Measurements from ENCODE around the gene CMAS.
A peak's percentile ranks its signal among the peaks of the same experiment; 100 is the strongest.

Gene CMAS

DNA sequence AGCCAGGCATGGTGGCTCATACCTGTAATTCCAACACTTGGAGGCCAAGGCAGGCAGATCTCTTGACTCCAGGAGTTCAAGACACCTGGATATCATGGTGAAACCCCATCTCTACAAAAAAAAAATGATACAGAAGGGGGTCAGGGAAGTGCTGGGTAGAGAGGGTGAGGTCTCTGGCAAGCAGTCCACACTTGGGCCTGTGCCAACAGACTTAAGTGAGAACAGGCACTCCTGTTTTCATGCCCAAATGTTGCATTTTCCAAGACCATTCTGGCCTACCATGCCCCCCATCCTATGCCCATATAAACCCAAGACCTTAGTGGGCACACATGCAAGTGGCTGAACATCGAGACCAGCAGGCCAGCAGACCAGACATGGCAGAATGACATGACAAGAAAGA, 16.0 kb upstream of the CMAS start:
- Mint-ChIP-seq H3K27ac (no peak overlapping the region), H3K27me3 (ENCODE audit: low read depth) (no peaks in the 10 kb centered on the region), H3K9me3 (no peaks in the 10 kb centered on the region), H3K36me3 (ENCODE audit: low read depth) (no peaks in the 10 kb centered on the region), H3K4me1 (no peaks in the 10 kb centered on the region), H3K4me3 (no peak overlapping the region)
- TF ChIP-seq, protein P1, sequence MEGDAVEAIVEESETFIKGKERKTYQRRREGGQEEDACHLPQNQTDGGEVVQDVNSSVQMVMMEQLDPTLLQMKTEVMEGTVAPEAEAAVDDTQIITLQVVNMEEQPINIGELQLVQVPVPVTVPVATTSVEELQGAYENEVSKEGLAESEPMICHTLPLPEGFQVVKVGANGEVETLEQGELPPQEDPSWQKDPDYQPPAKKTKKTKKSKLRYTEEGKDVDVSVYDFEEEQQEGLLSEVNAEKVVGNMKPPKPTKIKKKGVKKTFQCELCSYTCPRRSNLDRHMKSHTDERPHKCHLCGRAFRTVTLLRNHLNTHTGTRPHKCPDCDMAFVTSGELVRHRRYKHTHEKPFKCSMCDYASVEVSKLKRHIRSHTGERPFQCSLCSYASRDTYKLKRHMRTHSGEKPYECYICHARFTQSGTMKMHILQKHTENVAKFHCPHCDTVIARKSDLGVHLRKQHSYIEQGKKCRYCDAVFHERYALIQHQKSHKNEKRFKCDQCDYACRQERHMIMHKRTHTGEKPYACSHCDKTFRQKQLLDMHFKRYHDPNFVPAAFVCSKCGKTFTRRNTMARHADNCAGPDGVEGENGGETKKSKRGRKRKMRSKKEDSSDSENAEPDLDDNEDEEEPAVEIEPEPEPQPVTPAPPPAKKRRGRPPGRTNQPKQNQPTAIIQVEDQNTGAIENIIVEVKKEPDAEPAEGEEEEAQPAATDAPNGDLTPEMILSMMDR (IDR thresholded peaks at IDR 0.05; ENCODE audit: unreplicated experiment in 3 of 3), result no peak

DNA sequence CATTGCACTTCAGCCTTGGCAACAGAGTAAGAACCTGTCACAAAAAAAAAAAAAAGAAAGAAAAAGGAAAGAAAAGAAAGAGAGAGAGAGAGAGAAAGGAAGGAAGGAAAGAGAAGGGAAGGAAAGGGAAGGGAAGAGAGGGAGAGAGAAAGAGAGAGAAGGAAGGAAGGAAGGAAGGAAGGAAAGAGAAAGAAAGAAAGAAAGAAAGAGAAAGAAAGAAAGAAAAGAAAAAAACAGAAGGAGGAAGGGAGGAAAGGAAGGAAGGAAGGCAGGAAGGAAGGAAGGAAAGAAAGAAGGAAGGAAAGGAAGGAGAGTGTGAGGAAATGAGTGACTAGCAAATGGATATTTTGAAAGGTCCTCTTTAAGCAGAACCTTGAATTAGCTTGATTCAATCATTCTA, 13.3 kb upstream of the CMAS start:
- Mint-ChIP-seq H3K36me3 (ENCODE audit: low read depth) (no peaks in the 10 kb centered on the region), H3K9me3 (no peaks in the 10 kb centered on the region), H3K27ac (no peak overlapping the region), H3K27me3 (ENCODE audit: low read depth) (no peaks in the 10 kb centered on the region), H3K4me1 (peaks cover 6% of the 10 kb centered on the region), H3K4me3 (no peak overlapping the region)
- TF ChIP-seq, protein P1 (IDR thresholded peaks at IDR 0.05; ENCODE audit: unreplicated experiment in 3 of 3), result no peak

DNA sequence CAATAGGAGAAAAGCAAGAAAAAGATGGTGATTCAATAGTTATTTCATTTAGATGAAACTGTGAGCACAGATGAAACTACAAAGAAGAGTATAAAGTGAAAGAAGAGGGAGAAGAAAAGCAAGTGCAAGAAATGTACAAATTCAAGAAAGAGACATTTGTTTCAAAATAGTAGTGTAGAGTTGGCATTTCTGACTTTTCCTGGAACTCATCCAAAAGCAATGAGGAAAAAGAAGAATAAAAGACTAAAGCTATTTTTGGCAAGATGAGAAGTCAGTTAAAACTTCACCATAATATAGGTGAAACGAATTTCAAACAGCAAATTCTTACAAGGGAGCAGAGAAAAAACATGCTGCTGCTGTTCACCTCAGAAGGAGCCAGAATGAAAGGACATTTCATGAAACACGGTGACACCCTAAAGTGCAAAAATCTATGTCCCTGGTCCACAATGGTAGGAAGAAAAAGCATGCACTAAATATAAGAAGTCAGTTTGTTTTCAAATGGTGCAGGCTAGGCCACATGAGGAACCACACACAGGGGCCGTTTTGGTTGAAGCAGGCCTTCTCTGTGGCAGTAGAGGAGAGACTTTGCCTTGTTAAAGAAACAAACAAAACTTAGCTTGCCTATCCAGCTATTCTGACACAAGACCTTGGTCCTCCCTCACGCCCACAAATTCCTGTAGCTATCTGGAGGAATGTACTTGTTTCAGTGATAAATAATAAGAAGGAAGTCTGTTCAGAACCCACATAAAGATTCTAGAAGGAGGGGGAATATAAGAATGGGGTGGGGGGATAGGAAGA, 11.1 kb upstream of the CMAS start:
- Mint-ChIP-seq H3K9me3 (peaks cover 2% of the 10 kb centered on the region), H3K27me3 (ENCODE audit: low read depth) (no peaks in the 10 kb centered on the region), H3K27ac (peak overlapping the region; percentile 20 to 71 (median 55)), H3K36me3 (ENCODE audit: low read depth) (no peaks in the 10 kb centered on the region), H3K4me3 (no peak overlapping the region), H3K4me1 (peaks cover 6% of the 10 kb centered on the region)
- TF ChIP-seq, protein P1 (IDR thresholded peaks at IDR 0.05; ENCODE audit: unreplicated experiment in 3 of 3), result no peak

DNA sequence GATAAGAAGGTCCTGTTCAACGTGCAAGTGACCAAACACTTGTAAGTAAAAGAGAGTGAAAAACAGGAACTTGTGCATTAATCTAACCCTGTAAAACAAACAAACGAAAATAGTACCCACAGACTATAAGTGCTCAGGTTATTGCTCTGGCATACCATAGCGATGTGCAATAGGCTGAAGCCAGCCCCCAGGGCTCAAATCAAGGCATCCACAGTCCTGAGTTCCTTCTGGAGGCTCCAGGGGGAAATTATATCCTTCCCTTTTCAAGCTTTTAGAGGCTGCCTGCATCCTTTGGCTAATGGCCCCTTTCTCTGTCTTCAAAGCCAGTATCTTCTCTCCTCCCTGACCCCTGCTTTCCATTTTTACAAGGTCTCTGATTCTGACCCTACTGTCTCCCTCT, 8.1 kb upstream of the CMAS start:
- Mint-ChIP-seq H3K9me3 (peaks cover 2% of the 10 kb centered on the region), H3K4me1 (peaks cover 6% of the 10 kb centered on the region), H3K36me3 (ENCODE audit: low read depth) (no peaks in the 10 kb centered on the region), H3K27ac (no peak overlapping the region), H3K4me3 (no peak overlapping the region), H3K27me3 (ENCODE audit: low read depth) (no peaks in the 10 kb centered on the region)
- TF ChIP-seq, protein P1 (IDR thresholded peaks at IDR 0.05; ENCODE audit: unreplicated experiment in 3 of 3), result no peak

DNA sequence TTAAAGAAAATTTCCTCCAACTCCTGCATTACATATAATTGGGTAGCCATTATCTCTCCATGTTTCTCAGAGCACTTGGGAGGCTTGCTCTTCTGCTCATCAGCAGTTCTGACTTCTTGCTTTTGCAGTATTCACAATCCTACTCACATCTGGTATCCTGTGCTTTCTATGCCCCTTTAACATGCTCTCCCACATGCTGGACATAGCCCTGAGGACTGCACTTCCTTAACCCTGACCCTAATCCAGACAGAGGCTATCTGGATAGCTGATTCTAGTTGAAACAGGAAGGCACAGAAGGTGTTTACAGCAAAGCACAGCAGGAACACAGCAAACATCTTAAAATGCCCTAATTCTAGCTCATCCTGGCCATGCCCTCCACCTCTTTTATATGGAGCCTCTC, 7.3 kb upstream of the CMAS start:
- Mint-ChIP-seq H3K36me3 (ENCODE audit: low read depth) (no peaks in the 10 kb centered on the region), H3K4me3 (no peak overlapping the region), H3K27ac (no peak overlapping the region), H3K4me1 (peaks cover 6% of the 10 kb centered on the region), H3K27me3 (ENCODE audit: low read depth) (no peaks in the 10 kb centered on the region), H3K9me3 (peaks cover 2% of the 10 kb centered on the region)
- TF ChIP-seq, protein P1 (IDR thresholded peaks at IDR 0.05; ENCODE audit: unreplicated experiment in 3 of 3), result no peak

DNA sequence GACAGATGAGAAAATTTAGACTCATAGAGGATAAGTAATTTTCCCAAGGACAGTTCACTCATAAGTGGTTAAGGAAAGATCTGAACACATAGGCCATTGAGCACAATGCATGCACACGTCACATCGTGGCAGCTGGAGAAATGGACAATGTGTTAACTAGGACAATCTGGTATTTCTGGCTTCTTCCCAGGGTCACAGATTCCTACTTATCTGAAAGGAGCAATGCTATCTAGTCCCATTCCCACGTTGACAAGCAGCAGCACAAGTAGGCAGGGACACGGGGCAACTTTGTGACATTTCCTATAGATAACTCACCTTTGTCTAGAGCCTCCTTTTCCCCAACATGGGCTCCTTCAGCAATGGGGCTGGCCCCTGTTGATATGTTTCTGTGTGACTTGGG, 6.7 kb upstream of the CMAS start:
- H3K4me3 Mint-ChIP-seq, result no peak overlapping the region
- H3K9me3 Mint-ChIP-seq, result peaks cover 2% of the 10 kb centered on the region
- no peaks in the 10 kb centered on the region for H3K27me3 Mint-ChIP-seq (ENCODE audit: low read depth)
- TF ChIP-seq, protein P1 (IDR thresholded peaks at IDR 0.05; ENCODE audit: unreplicated experiment in 3 of 3), result no peak
- peaks cover 6% of the 10 kb centered on the region for H3K4me1 Mint-ChIP-seq
- no peak overlapping the region for H3K27ac Mint-ChIP-seq
- no peaks in the 10 kb centered on the region for H3K36me3 Mint-ChIP-seq (ENCODE audit: low read depth)

Data from nephron (organoid).